Measurements from ENCODE around the gene BTF3L4. TPM values are rescaled to one million over a fixed set of nuclear protein-coding genes. Genes with fewer than 3 reads are reported as not detected.

BTF3L4 gene
- polyA plus RNA-seq, 2 of the 4 experiments (the other 2 are of a cell fraction), result 47.4 to 63.8 TPM

DNA sequence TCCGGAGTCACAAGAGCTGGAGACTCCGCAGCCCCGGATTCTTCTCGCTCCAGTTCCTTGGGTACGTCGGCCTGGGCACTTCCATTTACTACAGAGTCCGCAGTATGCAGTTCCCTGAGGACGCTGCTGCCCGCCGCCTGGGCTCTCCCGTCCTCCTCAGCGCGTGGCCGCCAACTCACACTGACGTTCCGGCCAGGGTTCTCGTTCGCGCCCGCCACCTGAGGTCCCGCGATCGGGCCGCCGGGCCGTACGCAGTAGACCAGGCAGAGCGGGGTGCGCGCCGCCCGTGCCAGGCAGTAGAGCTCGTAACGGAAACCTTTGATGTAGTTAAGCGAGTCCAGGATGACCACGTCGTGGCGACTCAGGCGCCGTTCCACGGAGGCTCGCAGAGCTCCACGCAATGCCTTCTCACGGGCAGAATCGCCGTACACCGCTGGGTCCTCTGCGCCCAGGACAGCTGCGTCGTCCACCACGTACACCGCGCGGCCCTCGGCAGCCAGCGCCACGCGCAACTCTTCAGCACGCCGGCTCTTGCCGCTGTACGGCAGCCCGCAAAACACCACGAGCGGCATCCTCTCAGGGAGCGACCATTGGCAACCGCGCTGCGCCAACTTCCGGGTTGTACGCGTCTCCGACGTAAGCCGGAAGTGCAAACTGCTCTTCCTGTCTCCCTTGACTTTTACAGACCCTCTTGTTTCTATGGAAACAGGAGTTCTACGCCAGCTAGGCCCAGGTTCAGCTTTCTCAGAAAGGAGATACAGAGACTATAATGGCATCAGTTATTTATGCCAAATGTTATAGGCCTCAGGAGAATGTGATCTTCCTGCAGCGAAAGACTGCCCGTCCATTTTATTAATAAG, 22.7 kb upstream of the BTF3L4 start, which contains the start of gene KTI12:
TSS of gene KTI12 (minus strand) at position 621 of the 860 bp plus-strand sequence. CDS start at position 572, 49 bp downstream.
- H3K4me1 ChIP-seq, result peaks cover 46% of the 10 kb centered on the region
- peak within 1 kb of the TSS; percentile 95 for H3K4me3 ChIP-seq
- no peaks in the 10 kb centered on the region for H3K9me3 ChIP-seq
- FAIRE-seq (no peak), ATAC-seq (peak; percentile 94 to 95), DNase-seq (ENCODE audit: low read depth in 1 of 2, low spot score in 1 of 2) (peak; percentile 78 to 87)
- ChIA-PET CTCF (interaction anchor here (1.9 kb wide), 1 partner anchor 137 kb away, joined by 6 read pairs; no protein-coding TSS in a partner anchor), POLR2A (interaction anchor here (0.6 to 3.0 kb wide), 4 partner anchors 22 to 520 kb away, joined by 3 to 13 read pairs (median 4); partner anchors contain the start of genes BTF3L4, TUT4 and TXNDC12)
- peak within 1 kb of the TSS; percentile 99 for H3K4me2 ChIP-seq
- WGBS (ENCODE audit: missing lambda C conversion rate), result 8% methylated on average over 27 of the region's 78 CpGs
- peak within 1 kb of the TSS; percentile 91 to 99 for H3K27ac ChIP-seq
- TF ChIP-seq, protein P1, sequence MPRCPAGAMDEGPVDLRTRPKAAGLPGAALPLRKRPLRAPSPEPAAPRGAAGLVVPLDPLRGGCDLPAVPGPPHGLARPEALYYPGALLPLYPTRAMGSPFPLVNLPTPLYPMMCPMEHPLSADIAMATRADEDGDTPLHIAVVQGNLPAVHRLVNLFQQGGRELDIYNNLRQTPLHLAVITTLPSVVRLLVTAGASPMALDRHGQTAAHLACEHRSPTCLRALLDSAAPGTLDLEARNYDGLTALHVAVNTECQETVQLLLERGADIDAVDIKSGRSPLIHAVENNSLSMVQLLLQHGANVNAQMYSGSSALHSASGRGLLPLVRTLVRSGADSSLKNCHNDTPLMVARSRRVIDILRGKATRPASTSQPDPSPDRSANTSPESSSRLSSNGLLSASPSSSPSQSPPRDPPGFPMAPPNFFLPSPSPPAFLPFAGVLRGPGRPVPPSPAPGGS (IDR thresholded peaks at IDR 0.05), result 0 out of 3 replicates have a peak, but pooled peaks have one; percentile 32
- TF ChIP-seq BHLHE40 (IDR thresholded peaks at IDR 0.05; ENCODE audit: low read depth, low read length), result no peak
- no peak for TF ChIP-seq MAFK (IDR thresholded peaks at IDR 0.05; ENCODE audit: partially characterized antibody)
- TF ChIP-seq JUNB (IDR thresholded peaks at IDR 0.05), result no peak
- peak; percentile 71 for TF ChIP-seq POLR2A (IDR thresholded peaks at IDR 0.05; ENCODE audit: low read length)
- no peak for TF ChIP-seq EHF (CRISPR knock-in tag; IDR thresholded peaks at IDR 0.05)
- TF ChIP-seq HOXB5 (CRISPR knock-in tag; IDR thresholded peaks at IDR 0.05), result no peak
- no peak for TF ChIP-seq NPAS2 (CRISPR knock-in tag; IDR thresholded peaks at IDR 0.05; ENCODE audit: borderline replicate concordance)
- no peak for TF ChIP-seq ZFP36 (IDR thresholded peaks at IDR 0.05; ENCODE audit: borderline replicate concordance, partially characterized antibody)
- no peak for TF ChIP-seq CEBPB (IDR thresholded peaks at IDR 0.05)
- TF ChIP-seq HOXB13 (CRISPR knock-in tag; IDR thresholded peaks at IDR 0.05; ENCODE audit: low read depth), result no peak
- no peak for TF ChIP-seq RARB (CRISPR knock-in tag; IDR thresholded peaks at IDR 0.05)
- no peak for TF ChIP-seq FOXS1 (CRISPR knock-in tag; IDR thresholded peaks at IDR 0.05)
- TF ChIP-seq, protein P2, sequence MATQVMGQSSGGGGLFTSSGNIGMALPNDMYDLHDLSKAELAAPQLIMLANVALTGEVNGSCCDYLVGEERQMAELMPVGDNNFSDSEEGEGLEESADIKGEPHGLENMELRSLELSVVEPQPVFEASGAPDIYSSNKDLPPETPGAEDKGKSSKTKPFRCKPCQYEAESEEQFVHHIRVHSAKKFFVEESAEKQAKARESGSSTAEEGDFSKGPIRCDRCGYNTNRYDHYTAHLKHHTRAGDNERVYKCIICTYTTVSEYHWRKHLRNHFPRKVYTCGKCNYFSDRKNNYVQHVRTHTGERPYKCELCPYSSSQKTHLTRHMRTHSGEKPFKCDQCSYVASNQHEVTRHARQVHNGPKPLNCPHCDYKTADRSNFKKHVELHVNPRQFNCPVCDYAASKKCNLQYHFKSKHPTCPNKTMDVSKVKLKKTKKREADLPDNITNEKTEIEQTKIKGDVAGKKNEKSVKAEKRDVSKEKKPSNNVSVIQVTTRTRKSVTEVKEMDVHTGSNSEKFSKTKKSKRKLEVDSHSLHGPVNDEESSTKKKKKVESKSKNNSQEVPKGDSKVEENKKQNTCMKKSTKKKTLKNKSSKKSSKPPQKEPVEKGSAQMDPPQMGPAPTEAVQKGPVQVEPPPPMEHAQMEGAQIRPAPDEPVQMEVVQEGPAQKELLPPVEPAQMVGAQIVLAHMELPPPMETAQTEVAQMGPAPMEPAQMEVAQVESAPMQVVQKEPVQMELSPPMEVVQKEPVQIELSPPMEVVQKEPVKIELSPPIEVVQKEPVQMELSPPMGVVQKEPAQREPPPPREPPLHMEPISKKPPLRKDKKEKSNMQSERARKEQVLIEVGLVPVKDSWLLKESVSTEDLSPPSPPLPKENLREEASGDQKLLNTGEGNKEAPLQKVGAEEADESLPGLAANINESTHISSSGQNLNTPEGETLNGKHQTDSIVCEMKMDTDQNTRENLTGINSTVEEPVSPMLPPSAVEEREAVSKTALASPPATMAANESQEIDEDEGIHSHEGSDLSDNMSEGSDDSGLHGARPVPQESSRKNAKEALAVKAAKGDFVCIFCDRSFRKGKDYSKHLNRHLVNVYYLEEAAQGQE (IDR thresholded peaks at IDR 0.05), result peak; percentile 48
- peak in 1 of 2 experiments; percentile 74; a peak in 3 of 5 replicates for TF ChIP-seq JUN (IDR thresholded peaks at IDR 0.05)
- TF ChIP-seq, protein P3, sequence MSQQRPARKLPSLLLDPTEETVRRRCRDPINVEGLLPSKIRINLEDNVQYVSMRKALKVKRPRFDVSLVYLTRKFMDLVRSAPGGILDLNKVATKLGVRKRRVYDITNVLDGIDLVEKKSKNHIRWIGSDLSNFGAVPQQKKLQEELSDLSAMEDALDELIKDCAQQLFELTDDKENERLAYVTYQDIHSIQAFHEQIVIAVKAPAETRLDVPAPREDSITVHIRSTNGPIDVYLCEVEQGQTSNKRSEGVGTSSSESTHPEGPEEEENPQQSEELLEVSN (IDR thresholded peaks at IDR 0.05; ENCODE audit: borderline replicate concordance, low read depth), result peak; percentile 31; the same call in 1 of the 2 replicates
- TF ChIP-seq, protein P4, sequence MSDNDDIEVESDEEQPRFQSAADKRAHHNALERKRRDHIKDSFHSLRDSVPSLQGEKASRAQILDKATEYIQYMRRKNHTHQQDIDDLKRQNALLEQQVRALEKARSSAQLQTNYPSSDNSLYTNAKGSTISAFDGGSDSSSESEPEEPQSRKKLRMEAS (IDR thresholded peaks at IDR 0.05), result peak; percentile 76
- TF ChIP-seq CHD4 (IDR thresholded peaks at IDR 0.05; ENCODE audit: borderline replicate concordance), result no peak
- TF ChIP-seq MAZ (IDR thresholded peaks at IDR 0.05; ENCODE audit: borderline replicate concordance, low read depth, low read length), result no peak
- TF ChIP-seq RNF2 (IDR thresholded peaks at IDR 0.05; ENCODE audit: borderline replicate concordance, low read depth), result no peak
- no peak for TF ChIP-seq CHD2 (IDR thresholded peaks at IDR 0.05; ENCODE audit: low read length, partially characterized antibody)
- TF ChIP-seq NR3C1 (IDR thresholded peaks at IDR 0.05), result no peak
- TF ChIP-seq ZNF302 (CRISPR knock-in tag; IDR thresholded peaks at IDR 0.05), result no peak
- TF ChIP-seq TFCP2L1 (CRISPR knock-in tag; IDR thresholded peaks at IDR 0.05), result 0 out of 2 replicates have a peak, but pooled peaks have one; percentile 75
- TF ChIP-seq PHF8 (IDR thresholded peaks at IDR 0.05; ENCODE audit: borderline replicate concordance, low read depth), result peak; percentile 62; the same call in 1 of the 2 replicates
- TF ChIP-seq GATA3 (IDR thresholded peaks at IDR 0.05; ENCODE audit: borderline replicate concordance), result no peak
- TF ChIP-seq RAD21 (conservative IDR thresholded peaks at IDR 0.05 in 1 of 2, IDR thresholded peaks at IDR 0.05 in 1 of 2), result no peak
- TF ChIP-seq, protein P5, sequence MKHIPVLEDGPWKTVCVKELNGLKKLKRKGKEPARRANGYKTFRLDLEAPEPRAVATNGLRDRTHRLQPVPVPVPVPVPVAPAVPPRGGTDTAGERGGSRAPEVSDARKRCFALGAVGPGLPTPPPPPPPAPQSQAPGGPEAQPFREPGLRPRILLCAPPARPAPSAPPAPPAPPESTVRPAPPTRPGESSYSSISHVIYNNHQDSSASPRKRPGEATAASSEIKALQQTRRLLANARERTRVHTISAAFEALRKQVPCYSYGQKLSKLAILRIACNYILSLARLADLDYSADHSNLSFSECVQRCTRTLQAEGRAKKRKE (CRISPR knock-in tag; IDR thresholded peaks at IDR 0.05; ENCODE audit: low read depth), result no peak
- TF ChIP-seq TP53 (CRISPR knock-in tag; IDR thresholded peaks at IDR 0.05), result no peak
- TF ChIP-seq ZC3H11A (IDR thresholded peaks at IDR 0.05), result no peak
- TF ChIP-seq, protein P6, sequence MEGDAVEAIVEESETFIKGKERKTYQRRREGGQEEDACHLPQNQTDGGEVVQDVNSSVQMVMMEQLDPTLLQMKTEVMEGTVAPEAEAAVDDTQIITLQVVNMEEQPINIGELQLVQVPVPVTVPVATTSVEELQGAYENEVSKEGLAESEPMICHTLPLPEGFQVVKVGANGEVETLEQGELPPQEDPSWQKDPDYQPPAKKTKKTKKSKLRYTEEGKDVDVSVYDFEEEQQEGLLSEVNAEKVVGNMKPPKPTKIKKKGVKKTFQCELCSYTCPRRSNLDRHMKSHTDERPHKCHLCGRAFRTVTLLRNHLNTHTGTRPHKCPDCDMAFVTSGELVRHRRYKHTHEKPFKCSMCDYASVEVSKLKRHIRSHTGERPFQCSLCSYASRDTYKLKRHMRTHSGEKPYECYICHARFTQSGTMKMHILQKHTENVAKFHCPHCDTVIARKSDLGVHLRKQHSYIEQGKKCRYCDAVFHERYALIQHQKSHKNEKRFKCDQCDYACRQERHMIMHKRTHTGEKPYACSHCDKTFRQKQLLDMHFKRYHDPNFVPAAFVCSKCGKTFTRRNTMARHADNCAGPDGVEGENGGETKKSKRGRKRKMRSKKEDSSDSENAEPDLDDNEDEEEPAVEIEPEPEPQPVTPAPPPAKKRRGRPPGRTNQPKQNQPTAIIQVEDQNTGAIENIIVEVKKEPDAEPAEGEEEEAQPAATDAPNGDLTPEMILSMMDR (IDR thresholded peaks at IDR 0.05), result no peak
- TF ChIP-seq HEYL (CRISPR knock-in tag; IDR thresholded peaks at IDR 0.05), result no peak
